Fibroblast of lung (primary cell): ENCODE measurements around the gene GAS2L2. TPM values are rescaled to one million over a fixed set of nuclear protein-coding genes. Genes with fewer than 3 reads are reported as not detected.

Experiments
- DNase-seq, 2 donors: peaks; one replicate each; pipeline versions ENCODE4 v3.0.0 to v3.0.0-alpha.2; 2010; ENCODE audit warnings: low read depth in 2 of 2
- H2AFZ ChIP-seq: 2 replicates; pipeline ENCODE4 v1.5.1; 2012; ENCODE audit warnings: low read length, control low read depth, inconsistent platforms
- H3K27ac ChIP-seq: 2 replicates; pipeline ENCODE4 v1.5.1; 2011; ENCODE audit warnings: low read length, control low read depth; ENCODE audit not compliant: insufficient read depth
- H3K27me3 ChIP-seq: 2 replicates; pipeline ENCODE4 v1.5.1; 2011; ENCODE audit warnings: mild to moderate bottlenecking, low read length; ENCODE audit not compliant: control insufficient read depth, insufficient read depth
- H3K36me3 ChIP-seq: 2 replicates; pipeline ENCODE4 v1.5.1; 2011; ENCODE audit warnings: low read length; ENCODE audit not compliant: control insufficient read depth, insufficient read depth
- H3K4me1 ChIP-seq: 2 replicates; pipeline ENCODE4 v1.5.1; 2011; ENCODE audit warnings: low read length; ENCODE audit not compliant: control insufficient read depth, insufficient read depth; ENCODE audit errors: extremely low read depth
- H3K4me2 ChIP-seq: 2 replicates; pipeline ENCODE4 v1.5.1; 2011; ENCODE audit warnings: low read length, control low read depth; ENCODE audit not compliant: insufficient read depth; ENCODE audit errors: extremely low read depth
- H3K4me3 ChIP-seq, 4 experiments: fragments of 200-600 bp in 1 of 4; sonication (generic) in 1 of 4; replicated peaks in 1 of 4; 2 replicates each; pipeline ENCODE4 v1.5.1; 2011 to 2016; ENCODE audit warnings: low read length in 4 of 4, low read depth in 3 of 4, mild to moderate bottlenecking in 3 of 4, control low read depth in 2 of 4, inconsistent platforms in 1 of 4, mixed read lengths in 1 of 4; ENCODE audit not compliant: insufficient read depth in 1 of 4; ENCODE audit errors: control extremely low read depth in 1 of 4
- H3K79me2 ChIP-seq: 2 replicates; pipeline ENCODE4 v1.5.1; 2012; ENCODE audit warnings: mild to moderate bottlenecking, low read length, inconsistent platforms; ENCODE audit not compliant: control insufficient read depth, insufficient read depth
- H3K9ac ChIP-seq: 2 replicates; pipeline ENCODE4 v1.5.1; 2011; ENCODE audit warnings: mild to moderate bottlenecking, low read length, control low read depth; ENCODE audit not compliant: insufficient read depth
- H3K9me3 ChIP-seq: 2 replicates; pipeline ENCODE4 v1.5.1; 2012; ENCODE audit warnings: low read depth, low read length; ENCODE audit not compliant: control insufficient read depth, insufficient read depth
- H4K20me1 ChIP-seq: 2 replicates; pipeline ENCODE4 v1.5.1; 2011; ENCODE audit warnings: low read length; ENCODE audit not compliant: control insufficient read depth, insufficient read depth; ENCODE audit errors: extremely low read depth
- CTCF ChIP-seq, 2 donors: IDR thresholded peaks in 1 of 2; conservative IDR thresholded peaks in 1 of 2; 1 replicate in 1 of 2; 2 replicates in 1 of 2; pipeline ENCODE4 v1.5.1; 2011 to 2012; ENCODE audit warnings: low read length in 2 of 2, control low read depth in 1 of 2, inconsistent platforms in 1 of 2, low read depth in 1 of 2, mild to moderate bottlenecking in 1 of 2
- EZH2 ChIP-seq: IDR thresholded peaks from 2 replicates; pipeline ENCODE4 v1.5.1; 2012; ENCODE audit warnings: low read length, control low read depth, mild to moderate bottlenecking; ENCODE audit errors: missing control alignments
- polyA plus RNA-seq, 2 donors: library from polyadenylated mRNA; depleted of rRNA in 1 of 2; stranded (reverse) in 1 of 2; unstranded in 1 of 2; fragments of >200 nt; gene quantifications; 2 replicates each; pipeline ENCODE4 v1.2.1, GENCODE V29; 2011 to 2012; ENCODE audit warnings: missing spikeins in 1 of 2
- total RNA-seq: library from RNA; depleted of rRNA; stranded (reverse); fragments of >200 nt; gene quantifications from 2 replicates; pipeline ENCODE4 v1.2.1, GENCODE V29; 2014

The GAS2L2 gene
- total and polyA plus RNA-seq, 2 donors (not counting 1 experiment from before 2014, with no cell fraction given) = not detected

GRCh38 chr17:35745749-35746320, 7.2 kb downstream of the GAS2L2 start:
- no peak overlapping the region for H3K27ac ChIP-seq
- H3K4me1 ChIP-seq = no peaks in the 10 kb centered on the region
- H2AFZ ChIP-seq = no peak overlapping the region
- no peak for TF ChIP-seq CTCF (conservative IDR thresholded peaks at IDR 0.05 in 1 of 2, IDR thresholded peaks at IDR 0.05 in 1 of 2; ENCODE audit: low read depth in 1 of 2, low read length in 2 of 2)
- no peak for TF ChIP-seq EZH2
- H3K4me2 ChIP-seq = no peak overlapping the region
- no peak overlapping the region for H3K4me3 ChIP-seq
- peaks cover 43% of the 10 kb centered on the region for H3K27me3 ChIP-seq
- DNase-seq = no peak
- no peak overlapping the region for H3K9ac ChIP-seq
- no peaks in the 10 kb centered on the region for H4K20me1 ChIP-seq
- no peaks in the 10 kb centered on the region for H3K79me2 ChIP-seq
- no peaks in the 10 kb centered on the region for H3K9me3 ChIP-seq
- no peaks in the 10 kb centered on the region for H3K36me3 ChIP-seq

- no peak overlapping the region for H3K9ac ChIP-seq
- H3K36me3 ChIP-seq = no peaks in the 10 kb centered on the region
- no peaks in the 10 kb centered on the region for H3K9me3 ChIP-seq
- no peaks in the 10 kb centered on the region for H4K20me1 ChIP-seq
- H3K4me1 ChIP-seq = no peaks in the 10 kb centered on the region
- no peaks in the 10 kb centered on the region for H3K79me2 ChIP-seq
- H3K4me3 ChIP-seq = no peak overlapping the region
- H2AFZ ChIP-seq = no peak overlapping the region
- H3K4me2 ChIP-seq = no peak overlapping the region
- no peak overlapping the region for H3K27ac ChIP-seq
- H3K27me3 ChIP-seq = peaks cover 42% of the 10 kb centered on the region
- TF ChIP-seq CTCF (conservative IDR thresholded peaks at IDR 0.05 in 1 of 2, IDR thresholded peaks at IDR 0.05 in 1 of 2; ENCODE audit: low read depth in 1 of 2, low read length in 2 of 2) (no peak), EZH2 (no peak)
- no peak for DNase-seq
These were observed 7.8 kb downstream of the GAS2L2 start for GRCh38 chr17:35745246-35745645.

- H3K36me3 ChIP-seq = no peaks in the 10 kb centered on the region
- peaks cover 43% of the 10 kb centered on the region for H3K27me3 ChIP-seq
- no peak for TF ChIP-seq CTCF (conservative IDR thresholded peaks at IDR 0.05 in 1 of 2, IDR thresholded peaks at IDR 0.05 in 1 of 2; ENCODE audit: low read depth in 1 of 2, low read length in 2 of 2)
- TF ChIP-seq EZH2 = no peak
These were observed 8.2 kb downstream of the GAS2L2 start for GRCh38 chr17:35744830-35745229.

More at GRCh38 chr17:35744830-35745229, 8.2 kb downstream of the GAS2L2 start:
- Histone ChIP-seq H3K9ac (no peak overlapping the region), H3K4me2 (no peak overlapping the region), H3K79me2 (no peaks in the 10 kb centered on the region), H4K20me1 (no peaks in the 10 kb centered on the region), H3K4me3 (no peak overlapping the region), H3K9me3 (no peaks in the 10 kb centered on the region), H2AFZ (no peak overlapping the region), H3K4me1 (no peaks in the 10 kb centered on the region), H3K27ac (no peak overlapping the region)
- DNase-seq = no peak
